CD14-positive monocyte (primary cell): ENCODE measurements around the gene TEX11. TPM values are rescaled to one million over a fixed set of nuclear protein-coding genes. Genes with fewer than 3 reads are reported as not detected.
"Not testable (repeated sequence)": the region's sequence is repeated elsewhere in the genome, so short reads cannot be mapped to it uniquely, and the experiment has no call there.

ENCODE experiments used
- DNase-seq, 3 donors: peaks; one replicate each; pipeline ENCODE4 v3.0.0-alpha.2; 2011 to 2022
- H2AFZ ChIP-seq: 2 replicates; pipeline ENCODE4 v1.6.0; 2012; ENCODE audit warnings: mild to moderate bottlenecking, low read depth, low read length, inconsistent platforms; ENCODE audit not compliant: insufficient read depth, poor library complexity, severe bottlenecking
- H3K27ac ChIP-seq, 2 donors: 1 replicate in 1 of 2; 2 replicates in 1 of 2; pipeline ENCODE4 v1.5.1; 2012 to 2013; ENCODE audit warnings: low read length in 2 of 2, control low read depth in 1 of 2, inconsistent platforms in 1 of 2, low read depth in 1 of 2, mild to moderate bottlenecking in 1 of 2
- H3K27me3 ChIP-seq, 2 donors: one replicate each; pipeline versions ENCODE4 v1.6.0 to v1.6.1; 2011 to 2013; ENCODE audit warnings: low read length in 2 of 2; ENCODE audit not compliant: control insufficient read depth in 2 of 2, insufficient read depth in 2 of 2
- H3K36me3 ChIP-seq, 2 donors: replicated peaks in 1 of 2; 1 replicate in 1 of 2; 2 replicates in 1 of 2; pipeline versions ENCODE4 v1.5.1 to v1.6.1; 2012 to 2013; ENCODE audit warnings: low read length in 2 of 2, control low read depth in 1 of 2, inconsistent platforms in 1 of 2, mild to moderate bottlenecking in 1 of 2; ENCODE audit not compliant: insufficient read depth in 2 of 2, control insufficient read depth in 1 of 2
- H3K4me1 ChIP-seq, 2 donors: 1 replicate in 1 of 2; 2 replicates in 1 of 2; pipeline versions ENCODE4 v1.5.1 to v1.6.1; 2012 to 2013; ENCODE audit warnings: low read length in 2 of 2, control low read depth in 1 of 2, inconsistent platforms in 1 of 2, mild to moderate bottlenecking in 1 of 2, moderate library complexity in 1 of 2; ENCODE audit not compliant: insufficient read depth in 2 of 2, control insufficient read depth in 1 of 2
- H3K4me2 ChIP-seq: replicated peaks from 2 replicates; pipeline ENCODE3; 2012; ENCODE audit warnings: low read length, moderate library complexity, mild to moderate bottlenecking; ENCODE audit not compliant: poor library complexity, severe bottlenecking; ENCODE audit errors: extremely low read depth
- H3K4me3 ChIP-seq, 3 experiments: fragments of 200-600 bp in 1 of 3; sonication (generic) in 1 of 3; replicated peaks in 1 of 3; 1 replicate in 2 of 3; 2 replicates in 1 of 3; pipeline ENCODE4 v1.5.1; 2011 to 2013; ENCODE audit warnings: low read length in 3 of 3, mild to moderate bottlenecking in 3 of 3, control low read depth in 2 of 3, low read depth in 2 of 3, inconsistent platforms in 1 of 3, moderate library complexity in 1 of 3
- H3K79me2 ChIP-seq: 2 replicates; pipeline ENCODE4 v1.6.0; 2012; ENCODE audit warnings: mild to moderate bottlenecking, control low read depth, inconsistent platforms, low read length, moderate library complexity; ENCODE audit not compliant: insufficient read depth
- H3K9ac ChIP-seq: 2 replicates; pipeline ENCODE4 v1.6.0; 2017; ENCODE audit warnings: low read length, mild to moderate bottlenecking; ENCODE audit not compliant: insufficient read depth, poor library complexity, severe bottlenecking
- H3K9me3 ChIP-seq, 2 donors: replicated peaks in 1 of 2; 1 replicate in 1 of 2; 2 replicates in 1 of 2; pipeline versions ENCODE4 v1.5.1 to v1.6.1; 2012 to 2013; ENCODE audit warnings: low read length in 2 of 2, control low read depth in 1 of 2; ENCODE audit not compliant: control insufficient read depth in 1 of 2, insufficient read depth in 1 of 2
- H4K20me1 ChIP-seq: 2 replicates; pipeline ENCODE4 v1.6.0; 2012; ENCODE audit warnings: mild to moderate bottlenecking, low read length, control low read depth, moderate library complexity; ENCODE audit not compliant: insufficient read depth
- H3K27ac Mint-ChIP-seq, 7 donors: one replicate each; pipeline ENCODE4 v1.8.0; 2020; ENCODE audit warnings: mild to moderate bottlenecking in 7 of 7, mixed read lengths in 7 of 7, moderate library complexity in 6 of 7, inconsistent platforms in 2 of 7
- H3K27me3 Mint-ChIP-seq, 3 donors: one replicate each; pipeline ENCODE4 v1.8.0; 2021 to 2022; ENCODE audit warnings: low read depth in 3 of 3, mild to moderate bottlenecking in 3 of 3, mixed read lengths in 3 of 3, moderate library complexity in 3 of 3, inconsistent platforms in 1 of 3
- H3K36me3 Mint-ChIP-seq, 2 donors: one replicate each; pipeline ENCODE4 v1.8.0; 2020; ENCODE audit warnings: mixed read lengths in 2 of 2, inconsistent platforms in 1 of 2, mild to moderate bottlenecking in 1 of 2
- H3K4me1 Mint-ChIP-seq: one replicate; pipeline ENCODE4 v1.8.0; 2020; ENCODE audit warnings: mild to moderate bottlenecking, mixed read lengths
- H3K4me3 Mint-ChIP-seq, 2 donors: one replicate each; pipeline ENCODE4 v1.8.0; 2020; ENCODE audit warnings: mild to moderate bottlenecking in 2 of 2, mixed read lengths in 2 of 2, moderate library complexity in 1 of 2
- H3K9me3 Mint-ChIP-seq, 7 donors: one replicate each; pipeline ENCODE4 v1.8.0; 2020 to 2022; ENCODE audit warnings: mixed read lengths in 7 of 7, mild to moderate bottlenecking in 6 of 7, moderate library complexity in 6 of 7, inconsistent platforms in 2 of 7
- CTCF ChIP-seq: fragments of 200-600 bp; IDR thresholded peaks from one replicate; pipeline ENCODE4 v1.8.0; 2022; ENCODE audit warnings: antibody characterized with exemption, mild to moderate bottlenecking
- WGBS: methylation state at CpG from one replicate; pipeline ENCODE4 v1.1.5; 2013; ENCODE audit warnings: missing lambda C conversion rate; ENCODE audit not compliant: insufficient coverage; 5-methylcytosine and 5-hydroxymethylcytosine counted together
- intact Hi-C, 2 donors: fragments of 100-400 bp; cut with micrococcal nuclease; formaldehyde crosslinking; loops; one replicate each; pipeline versions ENCODE4 v1.15.0 to v1.15.1; 2023
- polyA plus RNA-seq, 3 donors: library from polyadenylated mRNA; depleted of rRNA in 1 of 3; unstranded in 2 of 3; stranded (reverse) in 1 of 3; fragments of 300-500 nt in 2 of 3; fragments of >200 nt in 1 of 3; fragmentation: Illumina TruSeq in 2 of 3; gene quantifications; 1 replicate in 2 of 3; 2 replicates in 1 of 3; pipeline ENCODE4 v1.2.3, GENCODE V29; 2012 to 2021

The TEX11 gene
- polyA plus RNA-seq, 3 donors = not detected

GRCh38 chrX:70605352-70605751 is 303.2 kb downstream of the TEX11 start:
- TF ChIP-seq CTCF = no peak
- intact Hi-C loops = no loop called here

GRCh38 chrX:70592091-70592490 is 316.4 kb downstream of the TEX11 start:
- no peak overlapping the region for H3K9ac ChIP-seq
- no peak for TF ChIP-seq CTCF
- H3K9me3 ChIP-seq = no peaks in the 10 kb centered on the region
- H3K27ac ChIP-seq = no peak overlapping the region
- H3K27me3 ChIP-seq = no peaks in the 10 kb centered on the region
- H3K36me3 Mint-ChIP-seq = no peaks in the 10 kb centered on the region
- H3K9me3 Mint-ChIP-seq = peaks cover 2 to 6% (median 5%) of the 10 kb centered on the region in 7 donors
- intact Hi-C loops = no loop called here
- WGBS = no CpG with 5 or more reads among the region's 1 CpG
- H3K4me3 ChIP-seq = no peak overlapping the region
- no peak overlapping the region for H3K4me3 Mint-ChIP-seq
- H3K27me3 Mint-ChIP-seq = peaks cover 0 to 3% (median 2%) of the 10 kb centered on the region in 3 donors
- H4K20me1 ChIP-seq = no peaks in the 10 kb centered on the region
- H3K36me3 ChIP-seq = no peaks in the 10 kb centered on the region
- no peak overlapping the region for H3K4me2 ChIP-seq
- DNase-seq = no peak
- no peak overlapping the region for H3K27ac Mint-ChIP-seq
- no peaks in the 10 kb centered on the region for H3K4me1 ChIP-seq
- H3K79me2 ChIP-seq = no peaks in the 10 kb centered on the region
- H3K4me1 Mint-ChIP-seq = no peaks in the 10 kb centered on the region
- H2AFZ ChIP-seq = no peak overlapping the region

More at GRCh38 chrX:70605352-70605751, 303.2 kb downstream of the TEX11 start:
- Mint-ChIP-seq H3K27ac (no peak overlapping the region), H3K36me3 (no peaks in the 10 kb centered on the region), H3K4me1 (no peaks in the 10 kb centered on the region), H3K4me3 (no peak overlapping the region), H3K9me3 (peaks cover 0 to under 1% (median 0%) of the 10 kb centered on the region in 7 donors), H3K27me3 (peaks cover 0 to 3% (median 3%) of the 10 kb centered on the region in 3 donors)
- no peaks in the 10 kb centered on the region for H3K36me3 ChIP-seq
- no peak for DNase-seq
- no peak overlapping the region for H3K4me3 ChIP-seq
- no peaks in the 10 kb centered on the region for H3K27me3 ChIP-seq
- no peaks in the 10 kb centered on the region for H3K79me2 ChIP-seq
- no peak overlapping the region for H3K9ac ChIP-seq
- H2AFZ ChIP-seq = no peak overlapping the region
- H3K27ac ChIP-seq = no peak overlapping the region
- no peaks in the 10 kb centered on the region for H4K20me1 ChIP-seq
- no peaks in the 10 kb centered on the region for H3K4me1 ChIP-seq
- WGBS = no CpG with 5 or more reads among the region's 1 CpG
- H3K9me3 ChIP-seq = no peaks in the 10 kb centered on the region
- H3K4me2 ChIP-seq = no peak overlapping the region

GRCh38 chrX:70587158-70587557 is 321.4 kb downstream of the TEX11 start:
- H3K9ac ChIP-seq, intact Hi-C loops, DNase-seq, H3K27me3 ChIP-seq, H3K4me1 Mint-ChIP-seq, H2AFZ ChIP-seq, H3K4me3 Mint-ChIP-seq, H3K27me3 Mint-ChIP-seq, H3K4me3 ChIP-seq, H3K79me2 ChIP-seq, H3K27ac ChIP-seq, H3K9me3 Mint-ChIP-seq, H3K4me1 ChIP-seq, H3K36me3 Mint-ChIP-seq, H3K36me3 ChIP-seq, H3K9me3 ChIP-seq, H3K27ac Mint-ChIP-seq, H3K4me2 ChIP-seq, H4K20me1 ChIP-seq: not testable (repeated sequence)
- WGBS = no CpG with 5 or more reads among the region's 1 CpG
